Measurements from ENCODE around the gene SLC16A9. TPM values are rescaled to one million over a fixed set of nuclear protein-coding genes. Genes with fewer than 3 reads are reported as not detected.

The SLC16A9 gene
- total RNA-seq, 1 experiment from 2014 or later, result 5.9 TPM

DNA sequence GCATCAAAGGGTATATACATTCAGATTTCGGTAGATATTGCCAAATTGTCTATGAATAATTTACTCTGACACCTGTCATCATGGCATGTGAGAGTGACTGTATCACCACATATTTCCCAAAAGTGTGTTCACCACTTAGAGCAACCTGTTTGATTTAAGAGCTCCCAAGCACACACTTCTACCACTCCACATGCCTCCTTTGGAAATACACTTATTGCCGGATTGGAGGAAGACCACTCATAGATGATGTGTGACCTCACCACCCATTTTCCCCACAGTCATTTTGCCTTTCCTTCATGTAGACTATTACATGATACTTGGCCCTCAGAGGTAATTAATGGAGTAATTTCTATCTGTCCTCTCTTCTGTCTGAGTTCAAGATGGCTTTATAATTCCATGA is 75.5 kb downstream of the SLC16A9 start:
- ChIA-PET POLR2A (no interaction called here), RAD21 (ENCODE audit: low non-redundant PET in 1 of 2, low total read pairs in 2 of 2, uncharacterized antibody in 2 of 2, unreplicated experiment in 2 of 2) (no interaction called here), CTCF (interaction anchor here (1.5 kb wide), 1 partner anchor 12 kb away, joined by 5 read pairs; no protein-coding TSS in a partner anchor)
- H3K27me3 ChIP-seq (ENCODE audit: insufficient read depth, low read length), result no peaks in the 10 kb centered on the region
- no peaks in the 10 kb centered on the region for H3K79me2 ChIP-seq (ENCODE audit: insufficient read depth, low read length)
- DNase-seq (ENCODE audit: low read depth, low spot score) (no peak), ATAC-seq (no peak)
- no peaks in the 10 kb centered on the region for H3K4me1 ChIP-seq (ENCODE audit: control insufficient read depth in 1 of 2, insufficient read depth in 2 of 2, low read length in 2 of 2)
- intact Hi-C loops (cut with micrococcal nuclease), result no loop called here
- H3K36me3 ChIP-seq (ENCODE audit: control insufficient read depth in 1 of 2, insufficient read depth in 2 of 2, low read length in 2 of 2), result no peaks in the 10 kb centered on the region
- no peaks in the 10 kb centered on the region for H3K9me2 ChIP-seq (ENCODE audit: insufficient read depth)
- H4K20me1 ChIP-seq (ENCODE audit: insufficient read depth), result no peaks in the 10 kb centered on the region
- no peaks in the 10 kb centered on the region for H3K9me3 ChIP-seq (ENCODE audit: control insufficient read depth in 1 of 2, insufficient read depth in 1 of 2, low read depth in 1 of 2, low read length in 2 of 2)
- H3K9ac ChIP-seq (ENCODE audit: low read length), result no peak overlapping the region
- no peak overlapping the region for H2AFZ ChIP-seq (ENCODE audit: low read depth, low read length, poor library complexity, severe bottlenecking)
- TF ChIP-seq, protein P1, sequence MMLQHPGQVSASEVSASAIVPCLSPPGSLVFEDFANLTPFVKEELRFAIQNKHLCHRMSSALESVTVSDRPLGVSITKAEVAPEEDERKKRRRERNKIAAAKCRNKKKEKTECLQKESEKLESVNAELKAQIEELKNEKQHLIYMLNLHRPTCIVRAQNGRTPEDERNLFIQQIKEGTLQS (IDR thresholded peaks at IDR 0.05), result no peak
- no peak for TF ChIP-seq ELF1 (IDR thresholded peaks at IDR 0.05; ENCODE audit: borderline replicate concordance, low read depth)
- TF ChIP-seq SRF (IDR thresholded peaks at IDR 0.05; ENCODE audit: low read depth), result no peak
- no peak for TF ChIP-seq POLR2AphosphoS5 (IDR thresholded peaks at IDR 0.05; ENCODE audit: low read depth, low read length)
- TF ChIP-seq, protein P2, sequence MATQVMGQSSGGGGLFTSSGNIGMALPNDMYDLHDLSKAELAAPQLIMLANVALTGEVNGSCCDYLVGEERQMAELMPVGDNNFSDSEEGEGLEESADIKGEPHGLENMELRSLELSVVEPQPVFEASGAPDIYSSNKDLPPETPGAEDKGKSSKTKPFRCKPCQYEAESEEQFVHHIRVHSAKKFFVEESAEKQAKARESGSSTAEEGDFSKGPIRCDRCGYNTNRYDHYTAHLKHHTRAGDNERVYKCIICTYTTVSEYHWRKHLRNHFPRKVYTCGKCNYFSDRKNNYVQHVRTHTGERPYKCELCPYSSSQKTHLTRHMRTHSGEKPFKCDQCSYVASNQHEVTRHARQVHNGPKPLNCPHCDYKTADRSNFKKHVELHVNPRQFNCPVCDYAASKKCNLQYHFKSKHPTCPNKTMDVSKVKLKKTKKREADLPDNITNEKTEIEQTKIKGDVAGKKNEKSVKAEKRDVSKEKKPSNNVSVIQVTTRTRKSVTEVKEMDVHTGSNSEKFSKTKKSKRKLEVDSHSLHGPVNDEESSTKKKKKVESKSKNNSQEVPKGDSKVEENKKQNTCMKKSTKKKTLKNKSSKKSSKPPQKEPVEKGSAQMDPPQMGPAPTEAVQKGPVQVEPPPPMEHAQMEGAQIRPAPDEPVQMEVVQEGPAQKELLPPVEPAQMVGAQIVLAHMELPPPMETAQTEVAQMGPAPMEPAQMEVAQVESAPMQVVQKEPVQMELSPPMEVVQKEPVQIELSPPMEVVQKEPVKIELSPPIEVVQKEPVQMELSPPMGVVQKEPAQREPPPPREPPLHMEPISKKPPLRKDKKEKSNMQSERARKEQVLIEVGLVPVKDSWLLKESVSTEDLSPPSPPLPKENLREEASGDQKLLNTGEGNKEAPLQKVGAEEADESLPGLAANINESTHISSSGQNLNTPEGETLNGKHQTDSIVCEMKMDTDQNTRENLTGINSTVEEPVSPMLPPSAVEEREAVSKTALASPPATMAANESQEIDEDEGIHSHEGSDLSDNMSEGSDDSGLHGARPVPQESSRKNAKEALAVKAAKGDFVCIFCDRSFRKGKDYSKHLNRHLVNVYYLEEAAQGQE (IDR thresholded peaks at IDR 0.05; ENCODE audit: low read depth), result no peak
- TF ChIP-seq, protein P3, sequence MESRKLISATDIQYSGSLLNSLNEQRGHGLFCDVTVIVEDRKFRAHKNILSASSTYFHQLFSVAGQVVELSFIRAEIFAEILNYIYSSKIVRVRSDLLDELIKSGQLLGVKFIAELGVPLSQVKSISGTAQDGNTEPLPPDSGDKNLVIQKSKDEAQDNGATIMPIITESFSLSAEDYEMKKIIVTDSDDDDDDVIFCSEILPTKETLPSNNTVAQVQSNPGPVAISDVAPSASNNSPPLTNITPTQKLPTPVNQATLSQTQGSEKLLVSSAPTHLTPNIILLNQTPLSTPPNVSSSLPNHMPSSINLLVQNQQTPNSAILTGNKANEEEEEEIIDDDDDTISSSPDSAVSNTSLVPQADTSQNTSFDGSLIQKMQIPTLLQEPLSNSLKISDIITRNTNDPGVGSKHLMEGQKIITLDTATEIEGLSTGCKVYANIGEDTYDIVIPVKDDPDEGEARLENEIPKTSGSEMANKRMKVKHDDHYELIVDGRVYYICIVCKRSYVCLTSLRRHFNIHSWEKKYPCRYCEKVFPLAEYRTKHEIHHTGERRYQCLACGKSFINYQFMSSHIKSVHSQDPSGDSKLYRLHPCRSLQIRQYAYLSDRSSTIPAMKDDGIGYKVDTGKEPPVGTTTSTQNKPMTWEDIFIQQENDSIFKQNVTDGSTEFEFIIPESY (IDR thresholded peaks at IDR 0.05; ENCODE audit: extremely low read depth, insufficient replicate concordance, low read length), result no peak
- no peak for TF ChIP-seq CBX3 (IDR thresholded peaks at IDR 0.05; ENCODE audit: low read depth)
- TF ChIP-seq, protein P4, sequence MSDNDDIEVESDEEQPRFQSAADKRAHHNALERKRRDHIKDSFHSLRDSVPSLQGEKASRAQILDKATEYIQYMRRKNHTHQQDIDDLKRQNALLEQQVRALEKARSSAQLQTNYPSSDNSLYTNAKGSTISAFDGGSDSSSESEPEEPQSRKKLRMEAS (IDR thresholded peaks at IDR 0.05), result no peak
- no peak for TF ChIP-seq YY1 (IDR thresholded peaks at IDR 0.05; ENCODE audit: extremely low read depth, insufficient replicate concordance, low read depth, low read length)
- no peak for TF ChIP-seq POLR2A (IDR thresholded peaks at IDR 0.05; ENCODE audit: borderline replicate concordance, extremely low read depth, insufficient read depth, insufficient read length)
- TF ChIP-seq SP1 (IDR thresholded peaks at IDR 0.05; ENCODE audit: low read depth), result no peak
- no peak for TF ChIP-seq EZH2phosphoT487 (IDR thresholded peaks at IDR 0.05; ENCODE audit: borderline replicate concordance)
- no peak for TF ChIP-seq RAD21 (IDR thresholded peaks at IDR 0.05; ENCODE audit: low read depth)
- TF ChIP-seq ZFX (IDR thresholded peaks at IDR 0.05), result no peak
- H3K4me3 ChIP-seq (replicated peaks in 1 of 2; ENCODE audit: low read depth in 1 of 2, low read length in 2 of 2), result no peak overlapping the region
- BruUV-seq (replicated peaks), result no TSS peak
- no peak overlapping the region for H3K4me2 ChIP-seq (ENCODE audit: low read length)
- no peak overlapping the region for H3K27ac ChIP-seq (ENCODE audit: low read depth, low read length)
